ENCODE measurements around the gene ACOXL. TPM values are rescaled to one million over a fixed set of nuclear protein-coding genes. Genes with fewer than 3 reads are reported as not detected.

The ACOXL gene
- total RNA-seq, 3 donors from 2014 or later = 0.24 to 0.32 (median 0.30) TPM

- peaks cover 19% of the 10 kb centered on the region for H3K4me1 Mint-ChIP-seq (ENCODE audit: low read depth)
- DNase-seq (no peak), ATAC-seq (no peak)
- peaks cover 30% of the 10 kb centered on the region for H3K27me3 Mint-ChIP-seq (ENCODE audit: low read depth)
- H3K9me3 Mint-ChIP-seq = peaks cover 8% of the 10 kb centered on the region
- H3K4me3 Mint-ChIP-seq = no peak overlapping the region
- no peaks in the 10 kb centered on the region for H3K36me3 Mint-ChIP-seq (ENCODE audit: insufficient read depth)
Observed at GRCh38 chr2:110805894-110806452, 73.6 kb downstream of the ACOXL start.

GRCh38 chr2:110807522-110807921, 75.1 kb downstream of the ACOXL start:
- H3K4me1 Mint-ChIP-seq (ENCODE audit: low read depth) = peaks cover 22% of the 10 kb centered on the region
- peaks cover 8% of the 10 kb centered on the region for H3K9me3 Mint-ChIP-seq
- H3K36me3 Mint-ChIP-seq (ENCODE audit: insufficient read depth) = no peaks in the 10 kb centered on the region
- no peak overlapping the region for H3K4me3 Mint-ChIP-seq
- peaks cover 25% of the 10 kb centered on the region for H3K27me3 Mint-ChIP-seq (ENCODE audit: low read depth)
- ATAC-seq = no peak
- no peak for DNase-seq

DNA sequence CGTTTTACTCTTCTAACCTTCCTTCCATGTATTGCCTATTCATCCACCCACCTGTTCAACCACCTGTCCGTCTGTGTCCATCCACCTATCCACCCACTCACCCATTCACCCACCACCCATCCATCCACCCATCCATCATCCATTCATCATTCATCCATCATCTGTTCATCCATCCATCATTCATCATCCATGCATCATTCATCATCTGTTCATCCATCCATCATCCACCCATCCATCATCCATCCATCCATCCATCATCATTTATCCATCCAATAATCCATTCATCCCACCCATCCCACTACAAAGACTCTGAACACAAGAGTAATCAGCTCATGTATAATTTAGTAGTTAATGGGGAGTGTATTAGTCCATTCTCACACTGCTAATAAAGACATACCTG, 78.0 kb downstream of the ACOXL start:
- H3K9me3 Mint-ChIP-seq = no peaks in the 10 kb centered on the region
- H3K36me3 Mint-ChIP-seq (ENCODE audit: insufficient read depth) = no peaks in the 10 kb centered on the region
- DNase-seq (no peak), ATAC-seq (no peak)
- H3K4me1 Mint-ChIP-seq (ENCODE audit: low read depth) = peaks cover 9% of the 10 kb centered on the region
- H3K4me3 Mint-ChIP-seq = no peak overlapping the region
- peaks cover 22% of the 10 kb centered on the region for H3K27me3 Mint-ChIP-seq (ENCODE audit: low read depth)

- peaks cover 3% of the 10 kb centered on the region for H3K4me1 Mint-ChIP-seq (ENCODE audit: low read depth)
- H3K9me3 Mint-ChIP-seq = no peaks in the 10 kb centered on the region
- no peaks in the 10 kb centered on the region for H3K36me3 Mint-ChIP-seq (ENCODE audit: insufficient read depth)
- H3K4me3 Mint-ChIP-seq = no peak overlapping the region
- no peak for DNase-seq
- no peak for ATAC-seq
- peaks cover 9% of the 10 kb centered on the region for H3K27me3 Mint-ChIP-seq (ENCODE audit: low read depth)
Observed at GRCh38 chr2:110812726-110813645, 80.6 kb downstream of the ACOXL start.

GRCh38 chr2:110813896-110814295, 81.5 kb downstream of the ACOXL start:
- H3K36me3 Mint-ChIP-seq (ENCODE audit: insufficient read depth) = no peaks in the 10 kb centered on the region
- ATAC-seq = no peak
- no peak overlapping the region for H3K4me3 Mint-ChIP-seq
- peaks cover 5% of the 10 kb centered on the region for H3K27me3 Mint-ChIP-seq (ENCODE audit: low read depth)
- no peak for DNase-seq
- peaks cover 3% of the 10 kb centered on the region for H3K4me1 Mint-ChIP-seq (ENCODE audit: low read depth)
- no peaks in the 10 kb centered on the region for H3K9me3 Mint-ChIP-seq

- no peaks in the 10 kb centered on the region for H3K9me3 Mint-ChIP-seq
- no peaks in the 10 kb centered on the region for H3K36me3 Mint-ChIP-seq (ENCODE audit: insufficient read depth)
- peaks cover 4% of the 10 kb centered on the region for H3K4me1 Mint-ChIP-seq (ENCODE audit: low read depth)
- H3K27me3 Mint-ChIP-seq (ENCODE audit: low read depth) = peaks cover 8% of the 10 kb centered on the region
- DNase-seq = no peak
- no peak for ATAC-seq
- H3K4me3 Mint-ChIP-seq = no peak overlapping the region
Observed at GRCh38 chr2:110815938-110816337, 83.6 kb downstream of the ACOXL start.

DNA sequence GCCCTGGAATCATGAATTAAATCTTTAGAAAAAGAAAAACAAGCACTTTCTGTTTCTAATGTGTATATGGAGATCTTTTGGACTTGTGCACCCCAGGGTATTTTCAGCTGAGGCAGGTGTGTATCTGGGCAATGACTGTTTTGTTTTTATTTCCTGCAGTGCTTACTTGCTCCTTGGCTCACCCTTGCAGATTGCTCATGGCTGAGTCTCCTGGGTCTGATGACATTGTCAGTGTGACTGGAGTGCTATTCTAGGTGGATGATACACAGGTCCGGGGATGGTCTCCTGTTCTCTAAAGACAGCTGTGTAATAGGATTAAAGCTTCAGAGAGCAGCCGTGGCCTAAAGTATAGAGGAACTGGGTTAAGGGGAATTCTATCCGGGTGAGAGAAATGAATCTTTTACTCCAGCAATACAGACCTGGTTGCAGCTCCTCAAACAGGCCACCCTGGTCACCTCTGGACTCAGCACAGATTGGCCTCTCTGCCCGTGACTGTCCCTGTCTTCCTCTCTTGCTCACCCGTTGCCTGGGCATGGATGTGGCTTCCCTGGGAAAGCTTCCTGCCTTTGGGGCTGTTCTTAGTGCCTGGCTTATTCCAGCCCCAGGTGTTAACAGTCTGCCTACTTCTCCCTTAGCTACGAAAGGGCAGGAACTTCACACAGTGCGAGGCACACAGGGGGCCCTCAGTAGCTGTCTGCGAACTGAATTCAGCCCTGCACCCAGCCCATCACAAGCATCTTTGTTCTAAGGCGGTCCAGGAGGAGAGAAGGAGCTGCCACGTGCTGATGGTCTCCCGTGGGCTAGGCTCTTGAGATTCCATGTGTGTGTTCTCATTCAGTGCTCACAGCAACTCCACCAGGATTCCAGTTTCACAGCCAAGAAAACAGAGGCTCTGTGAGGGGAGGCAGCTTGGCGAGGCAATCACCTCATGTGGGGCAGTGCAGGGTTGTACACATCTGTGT, 84.3 kb downstream of the ACOXL start:
- no peak overlapping the region for H3K4me3 Mint-ChIP-seq
- ATAC-seq = peak; percentile 15 to 39
- H3K27me3 Mint-ChIP-seq (ENCODE audit: low read depth) = peaks cover 8% of the 10 kb centered on the region
- H3K9me3 Mint-ChIP-seq = no peaks in the 10 kb centered on the region
- peaks cover 4% of the 10 kb centered on the region for H3K4me1 Mint-ChIP-seq (ENCODE audit: low read depth)
- H3K36me3 Mint-ChIP-seq (ENCODE audit: insufficient read depth) = no peaks in the 10 kb centered on the region
- no peak for DNase-seq

DNA sequence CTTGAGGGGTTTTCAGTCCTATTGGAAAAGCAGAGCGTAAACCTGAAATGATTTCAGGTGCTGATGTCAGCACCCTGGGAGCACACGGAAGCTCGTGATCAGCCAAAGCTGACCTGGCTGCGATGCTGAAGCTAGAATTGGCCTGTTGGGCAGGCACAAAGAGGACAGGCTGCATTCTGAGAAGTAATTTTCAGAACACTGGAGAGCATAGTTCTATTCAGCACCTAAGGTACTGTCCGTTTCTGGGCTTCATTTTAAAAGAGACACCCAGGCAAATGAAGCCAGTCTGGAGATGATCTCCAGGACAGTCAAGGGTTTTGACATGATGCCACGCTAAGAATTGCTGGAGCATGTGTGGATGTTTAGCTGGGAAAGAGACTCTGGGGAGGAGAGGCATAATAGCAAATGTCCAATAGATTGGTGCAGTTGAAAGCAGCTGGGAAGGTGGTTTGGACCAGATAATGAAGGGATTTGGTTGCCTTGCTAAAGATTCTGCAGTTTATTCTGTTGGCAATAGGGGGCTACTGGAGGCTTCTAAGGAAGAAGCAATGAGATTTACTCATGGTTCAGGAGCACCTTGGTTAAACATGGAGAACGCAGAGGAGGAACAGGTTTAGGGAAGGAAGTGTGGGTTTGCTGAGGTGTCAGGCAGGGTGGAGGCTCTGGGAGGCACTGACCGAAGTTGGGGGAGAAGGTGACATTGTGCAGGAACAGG, 86.6 kb downstream of the ACOXL start:
- H3K4me1 Mint-ChIP-seq (ENCODE audit: low read depth) = peaks cover 2% of the 10 kb centered on the region
- no peak overlapping the region for H3K4me3 Mint-ChIP-seq
- H3K27me3 Mint-ChIP-seq (ENCODE audit: low read depth) = peaks cover 8% of the 10 kb centered on the region
- peaks cover 4% of the 10 kb centered on the region for H3K9me3 Mint-ChIP-seq
- ATAC-seq (no peak), DNase-seq (no peak)
- H3K36me3 Mint-ChIP-seq (ENCODE audit: insufficient read depth) = peaks cover 2% of the 10 kb centered on the region

- no peak for DNase-seq
- H3K36me3 Mint-ChIP-seq (ENCODE audit: insufficient read depth) = peaks cover 2% of the 10 kb centered on the region
- peaks cover 8% of the 10 kb centered on the region for H3K27me3 Mint-ChIP-seq (ENCODE audit: low read depth)
- peaks cover 12% of the 10 kb centered on the region for H3K9me3 Mint-ChIP-seq
- H3K4me1 Mint-ChIP-seq (ENCODE audit: low read depth) = peaks cover 2% of the 10 kb centered on the region
- H3K4me3 Mint-ChIP-seq = no peak overlapping the region
- no peak for ATAC-seq
Observed at GRCh38 chr2:110819711-110820110, 87.3 kb downstream of the ACOXL start.

- Mint-ChIP-seq H3K9me3 (peaks cover 16% of the 10 kb centered on the region), H3K4me3 (no peak overlapping the region), H3K27me3 (ENCODE audit: low read depth) (peaks cover 8% of the 10 kb centered on the region), H3K36me3 (ENCODE audit: insufficient read depth) (peaks cover 2% of the 10 kb centered on the region), H3K4me1 (ENCODE audit: low read depth) (peaks cover 2% of the 10 kb centered on the region)
- no peak for ATAC-seq
- DNase-seq = no peak
Observed at GRCh38 chr2:110820128-110820527, 87.8 kb downstream of the ACOXL start.

DNA sequence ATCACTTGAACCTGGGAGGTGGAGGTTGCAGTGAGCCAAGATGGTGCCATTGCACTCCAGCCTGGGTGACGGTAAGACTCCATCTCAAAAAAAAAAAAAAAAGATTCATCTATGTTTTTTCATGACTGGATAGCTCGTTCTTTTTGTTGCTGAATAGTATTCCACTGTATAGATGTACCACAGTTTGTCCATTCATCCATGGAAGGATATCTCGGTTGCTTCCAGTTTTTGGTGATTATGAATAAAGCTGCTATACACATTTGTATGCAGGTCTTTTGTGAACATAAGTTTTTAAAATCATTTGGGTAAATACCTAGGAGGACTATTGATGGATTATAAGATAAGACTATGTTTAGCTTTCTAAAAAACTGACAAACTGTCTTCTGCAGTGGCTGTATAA, 90.8 kb downstream of the ACOXL start:
- DNase-seq = no peak
- Mint-ChIP-seq H3K36me3 (ENCODE audit: insufficient read depth) (peaks cover 2% of the 10 kb centered on the region), H3K27me3 (ENCODE audit: low read depth) (peaks cover 12% of the 10 kb centered on the region), H3K4me1 (ENCODE audit: low read depth) (peaks cover 8% of the 10 kb centered on the region), H3K9me3 (peaks cover 18% of the 10 kb centered on the region), H3K4me3 (no peak overlapping the region)
- ATAC-seq = no peak

- H3K27me3 Mint-ChIP-seq (ENCODE audit: low read depth) = peaks cover 19% of the 10 kb centered on the region
- peak in 1 of 2 donors; percentile 35 for ATAC-seq
Observed at GRCh38 chr2:110827511-110827910, 95.1 kb downstream of the ACOXL start.

GRCh38 chr2:110828330-110828729, 96.0 kb downstream of the ACOXL start:
- ATAC-seq (peak in 1 of 2 donors; percentile 28), DNase-seq (no peak)
- H3K4me1 Mint-ChIP-seq (ENCODE audit: low read depth) = peaks cover 7% of the 10 kb centered on the region
- H3K27me3 Mint-ChIP-seq (ENCODE audit: low read depth) = peaks cover 19% of the 10 kb centered on the region
- H3K36me3 Mint-ChIP-seq (ENCODE audit: insufficient read depth) = peaks cover 2% of the 10 kb centered on the region
- peaks cover 18% of the 10 kb centered on the region for H3K9me3 Mint-ChIP-seq
- no peak overlapping the region for H3K4me3 Mint-ChIP-seq

More at GRCh38 chr2:110827511-110827910, 95.1 kb downstream of the ACOXL start:
- DNase-seq = no peak
- peaks cover 7% of the 10 kb centered on the region for H3K4me1 Mint-ChIP-seq (ENCODE audit: low read depth)
- H3K4me3 Mint-ChIP-seq = no peak overlapping the region
- H3K9me3 Mint-ChIP-seq = peaks cover 18% of the 10 kb centered on the region
- peaks cover 2% of the 10 kb centered on the region for H3K36me3 Mint-ChIP-seq (ENCODE audit: insufficient read depth)

Data from activated T-cell treated with anti-CD3 and anti-CD28 coated beads, Interleukin-2, amount 50 U/mL, for 4 hours (primary cell).